Lower lobe of right lung (tissue), 2 donors: Measurements from ENCODE around the gene FXYD3. TPM values are rescaled to one million over a fixed set of nuclear protein-coding genes. Genes with fewer than 3 reads are reported as not detected.

Experiments used
- ATAC-seq, 2 donors: fragments of 200-7000 bp; cut with Tn5 transposase; one replicate each; pipeline ENCODE4 v1.9.1; 2020 to 2022; ENCODE audit warnings: mild to moderate bottlenecking in 2 of 2, moderate library complexity in 2 of 2
- DNase-seq: peaks from one replicate; pipeline ENCODE4 v3.0.0-alpha.2; 2020
- H3K27ac ChIP-seq: fragments of 200-600 bp; one replicate; pipeline ENCODE4 v1.8.0; 2022
- H3K27me3 ChIP-seq: fragments of 200-600 bp; one replicate; pipeline ENCODE4 v1.8.0; 2022; ENCODE audit warnings: low read depth
- H3K36me3 ChIP-seq: fragments of 200-600 bp; one replicate; pipeline ENCODE4 v1.8.0; 2022; ENCODE audit warnings: mild to moderate bottlenecking
- H3K4me1 ChIP-seq: fragments of 200-600 bp; one replicate; pipeline ENCODE4 v1.8.0; 2022
- H3K4me3 ChIP-seq: fragments of 200-600 bp; one replicate; pipeline ENCODE4 v1.8.0; 2022; ENCODE audit warnings: mild to moderate bottlenecking
- H3K9me3 ChIP-seq: fragments of 200-600 bp; one replicate; pipeline ENCODE4 v1.8.0; 2022
- CTCF ChIP-seq: fragments of 200-600 bp; IDR thresholded peaks from one replicate; pipeline ENCODE4 v1.8.0; 2022; ENCODE audit warnings: antibody characterized with exemption, mild to moderate bottlenecking
- intact Hi-C: fragments of 100-400 bp; cut with DNase I; formaldehyde crosslinking; loops from one replicate; pipeline ENCODE4 v1.11.0; 2022
- total RNA-seq: library from RNA; stranded (reverse); fragmentation: NEBNext Ultra II Directional; extraction: Animal tissue kit (Norgen Biotek cat#: 25700); gene quantifications from one replicate; pipeline ENCODE4 v1.2.1, GENCODE V29; 2021
- donor health status: DM: no; HTN: yes; CAD: no; lungs with severe emphysema.

Gene FXYD3
- total RNA-seq, 1 donor from 2014 or later = 135 TPM

DNA sequence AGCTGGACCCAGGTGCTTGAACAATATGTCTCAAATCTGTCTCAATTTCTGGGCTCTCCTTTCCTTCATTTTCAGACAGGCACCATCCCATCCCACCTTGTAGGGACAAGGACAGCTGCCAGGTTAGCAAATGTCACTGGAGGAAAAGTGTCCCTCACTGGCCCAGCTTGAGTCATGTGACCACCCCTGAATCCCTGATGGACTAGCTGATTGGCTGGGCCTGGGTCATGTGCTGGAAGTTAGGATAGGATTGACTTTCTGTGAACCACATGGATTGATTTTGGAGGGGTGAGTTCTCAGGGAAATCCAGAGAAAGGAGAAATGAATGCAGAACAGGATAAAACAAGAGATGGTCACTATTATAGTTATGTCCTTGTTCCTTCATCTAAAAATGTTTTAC lies 28.2 kb upstream of the FXYD3 start:
- ATAC-seq (no peak), DNase-seq (no peak)
- TF ChIP-seq CTCF = no peak
- Histone ChIP-seq H3K4me3 (no peak overlapping the region), H3K9me3 (no peaks in the 10 kb centered on the region), H3K36me3 (no peaks in the 10 kb centered on the region), H3K4me1 (peaks cover 10% of the 10 kb centered on the region), H3K27me3 (peaks cover 17% of the 10 kb centered on the region), H3K27ac (no peak overlapping the region)
- intact Hi-C loops = no loop called here

DNA sequence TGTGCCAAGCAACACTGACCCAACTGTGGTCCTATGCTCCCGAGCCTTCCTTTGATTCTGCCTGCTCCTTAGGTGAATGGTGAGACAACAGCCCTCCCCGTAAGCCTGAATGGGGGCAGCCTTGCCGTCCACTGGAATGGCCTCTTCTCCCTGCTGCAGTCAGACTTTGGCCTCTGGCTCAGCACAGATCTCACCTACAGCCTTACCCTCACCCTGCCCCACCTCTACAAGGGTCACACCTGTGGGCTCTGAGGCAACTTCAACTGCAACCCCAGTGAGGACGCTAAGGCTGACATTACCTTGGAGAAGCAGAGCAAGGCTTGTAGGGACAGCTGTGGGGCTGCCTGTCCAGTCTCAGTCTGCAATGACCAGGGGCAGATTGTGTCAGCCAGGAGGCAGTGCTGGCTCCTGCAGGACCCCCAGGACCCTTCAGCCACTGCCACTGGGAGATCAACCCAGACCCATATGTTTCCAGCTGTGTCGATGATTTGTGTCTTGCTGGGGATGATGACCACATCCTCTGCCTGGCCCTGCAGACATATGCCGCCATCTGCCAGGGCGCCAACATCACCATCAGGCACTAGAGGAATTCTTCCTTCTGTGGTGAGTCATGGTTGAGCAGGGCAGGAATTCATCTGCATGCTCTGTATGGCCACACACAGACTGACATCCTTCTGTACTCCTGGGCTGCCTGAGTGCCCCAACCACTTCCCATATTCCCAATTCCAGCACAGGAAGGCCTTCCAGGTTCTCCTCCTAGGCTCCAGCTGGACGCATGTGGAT lies 27.3 kb upstream of the FXYD3 start:
- Histone ChIP-seq H3K4me3 (no peak overlapping the region), H3K27ac (no peak overlapping the region), H3K9me3 (no peaks in the 10 kb centered on the region), H3K27me3 (peaks cover 17% of the 10 kb centered on the region), H3K36me3 (no peaks in the 10 kb centered on the region), H3K4me1 (peaks cover 10% of the 10 kb centered on the region)
- DNase-seq (no peak), ATAC-seq (no peak)
- no peak for TF ChIP-seq CTCF
- intact Hi-C loops = no loop called here

- ATAC-seq = no peak
- intact Hi-C loops = no loop called here
These were observed 26.1 kb upstream of the FXYD3 start for GRCh38 chr19:35089554-35089953.

GRCh38 chr19:35090160-35090505 lies 25.5 kb upstream of the FXYD3 start:
- no peak for TF ChIP-seq CTCF
- Histone ChIP-seq H3K4me1 (peaks cover 10% of the 10 kb centered on the region), H3K9me3 (no peaks in the 10 kb centered on the region), H3K36me3 (no peaks in the 10 kb centered on the region), H3K4me3 (no peak overlapping the region), H3K27ac (no peak overlapping the region), H3K27me3 (peaks cover 17% of the 10 kb centered on the region)
- peak in 1 of 2 donors; percentile 36 for ATAC-seq
- intact Hi-C loops = no loop called here
- DNase-seq = no peak

More at GRCh38 chr19:35089554-35089953, 26.1 kb upstream of the FXYD3 start:
- H3K27me3 ChIP-seq = peaks cover 17% of the 10 kb centered on the region
- DNase-seq = no peak
- no peak overlapping the region for H3K27ac ChIP-seq
- no peaks in the 10 kb centered on the region for H3K9me3 ChIP-seq
- no peaks in the 10 kb centered on the region for H3K36me3 ChIP-seq
- H3K4me1 ChIP-seq = peaks cover 10% of the 10 kb centered on the region
- TF ChIP-seq CTCF = no peak
- H3K4me3 ChIP-seq = no peak overlapping the region

DNA sequence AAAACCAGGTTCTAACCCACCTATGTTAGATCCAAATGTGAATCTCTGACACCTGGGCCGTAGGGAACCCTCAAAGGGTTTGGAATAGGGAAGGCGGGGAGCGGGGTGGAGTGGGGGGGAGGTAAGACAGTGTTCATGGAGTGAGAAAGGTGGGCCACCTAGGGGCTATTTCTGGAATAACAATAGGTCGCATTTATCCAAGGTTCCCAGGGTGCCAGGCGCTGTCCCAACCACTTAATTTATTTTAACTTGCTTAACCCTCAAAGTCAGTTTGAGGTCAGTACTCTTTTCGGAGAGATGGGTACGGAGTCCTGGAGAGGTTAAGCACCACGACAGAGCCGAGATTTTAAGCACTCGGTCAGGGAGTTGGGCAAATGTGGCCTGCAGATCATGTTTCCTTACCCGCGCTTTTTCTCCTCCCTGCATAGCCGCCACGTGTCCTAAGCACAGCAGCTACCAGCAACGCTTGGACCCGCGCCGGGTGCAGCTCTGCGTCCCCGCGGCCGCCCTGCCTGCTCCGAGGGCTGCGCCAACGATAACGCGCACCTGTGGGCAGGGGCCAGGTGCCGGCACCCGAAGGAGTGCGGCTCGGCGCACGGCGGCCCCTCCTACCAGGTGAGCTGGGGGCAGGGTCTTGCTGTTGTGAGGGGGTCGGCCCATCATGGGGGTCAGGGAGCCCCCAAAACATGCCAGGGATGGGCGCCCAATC lies 25.0 kb upstream of the FXYD3 start:
- no peaks in the 10 kb centered on the region for H3K36me3 ChIP-seq
- peaks cover 10% of the 10 kb centered on the region for H3K4me1 ChIP-seq
- no peak for DNase-seq
- TF ChIP-seq CTCF = peak; percentile 61
- H3K27ac ChIP-seq = no peak overlapping the region
- H3K4me3 ChIP-seq = no peak overlapping the region
- intact Hi-C loops = no loop called here
- peak; percentile 90 to 92 for ATAC-seq
- peaks cover 17% of the 10 kb centered on the region for H3K27me3 ChIP-seq
- no peaks in the 10 kb centered on the region for H3K9me3 ChIP-seq
